HEK293 (cell line): Measurements from ENCODE around the gene KCNK7.
A peak's percentile ranks its signal among the peaks of the same experiment; 100 is the strongest.

ENCODE experiments used
- CTCF ChIA-PET: fragments of 350-600 bp; formaldehyde crosslinking; extraction: SDS; loops from one replicate; lab custom pipeline; 2021; ENCODE audit warnings: antibody characterized with exemption; lab: Yijun Ruan, JAX
- POLR2A ChIA-PET: fragments of 300-600 bp; formaldehyde crosslinking; extraction: SDS; loops from one replicate; lab custom pipeline; 2020; ENCODE audit warnings: antibody characterized with exemption, inconsistent platforms; lab: Yijun Ruan, JAX
- H3K27ac ChIP-seq: fragments of 200-500 bp; sonication (Bioruptor generic); 2 replicates; pipeline ENCODE4 v1.5.1; 2014; ENCODE audit warnings: low read depth, low read length, control low read depth, inconsistent platforms; ENCODE audit errors: extremely low read depth
- H3K36me3 ChIP-seq, 2 experiments: fragments of 200-500 bp in 1 of 2; sonication (Bioruptor generic) in 1 of 2; 1 replicate in 1 of 2; 2 replicates in 1 of 2; pipeline ENCODE4 v1.5.1; 2014 to 2017; ENCODE audit warnings: inconsistent platforms in 2 of 2, low read length in 2 of 2; ENCODE audit not compliant: control insufficient read depth in 2 of 2, insufficient read depth in 1 of 2
- H3K4me1 ChIP-seq: fragments of 200-500 bp; sonication (Bioruptor generic); 2 replicates; pipeline ENCODE4 v1.5.1; 2014; ENCODE audit warnings: mild to moderate bottlenecking, low read length, inconsistent platforms; ENCODE audit not compliant: control insufficient read depth, insufficient read depth
- H3K4me3 ChIP-seq: 2 replicates; pipeline ENCODE4 v1.5.1; 2011; ENCODE audit warnings: low read depth, mild to moderate bottlenecking, control low read depth, low read length, moderate library complexity
- H3K9me3 ChIP-seq: fragments of 200-500 bp; sonication (Bioruptor generic); 2 replicates; pipeline ENCODE4 v1.5.1; 2014; ENCODE audit warnings: low read depth, low read length, inconsistent platforms; ENCODE audit not compliant: control insufficient read depth, insufficient read depth
- KLF1 ChIP-seq: fragments of 450-650 bp; formaldehyde crosslinking; IDR thresholded peaks from 2 replicates; pipeline ENCODE4 v1.5.1; 2016; ENCODE audit warnings: missing biosample characterization, missing genetic modification characterization
- KLF7 ChIP-seq: fragments of 450-650 bp; formaldehyde crosslinking; IDR thresholded peaks from 2 replicates; pipeline ENCODE4 v1.5.1; 2016; ENCODE audit warnings: missing biosample characterization, missing genetic modification characterization, borderline replicate concordance
- KLF8 ChIP-seq: fragments of 450-650 bp; formaldehyde crosslinking; IDR thresholded peaks from 2 replicates; pipeline ENCODE4 v1.5.1; 2016; ENCODE audit warnings: missing biosample characterization, missing genetic modification characterization
- MEIS1 ChIP-seq: sonication (generic); formaldehyde crosslinking; IDR thresholded peaks from 2 replicates; pipeline ENCODE4 v1.8.1; 2022; ENCODE audit warnings: missing genetic modification reagents, mild to moderate bottlenecking, borderline replicate concordance
- OSR2 ChIP-seq: fragments of 450-650 bp; formaldehyde crosslinking; IDR thresholded peaks from 2 replicates; pipeline ENCODE4 v1.5.1; 2016; ENCODE audit warnings: missing biosample characterization, missing genetic modification characterization
- SCRT1 ChIP-seq: fragments of 450-650 bp; formaldehyde crosslinking; IDR thresholded peaks from 2 replicates; pipeline ENCODE4 v1.5.1; 2016; ENCODE audit warnings: missing biosample characterization, missing genetic modification characterization, borderline replicate concordance
- SCRT2 ChIP-seq: fragments of 450-650 bp; formaldehyde crosslinking; IDR thresholded peaks from 2 replicates; pipeline ENCODE4 v1.5.1; 2016; ENCODE audit warnings: missing biosample characterization, missing genetic modification characterization
- SP2 ChIP-seq: fragments of 450-650 bp; formaldehyde crosslinking; IDR thresholded peaks from 2 replicates; pipeline ENCODE4 v1.5.1; 2016; ENCODE audit warnings: missing biosample characterization, missing genetic modification characterization
- YY1 ChIP-seq: fragments of 450-650 bp; formaldehyde crosslinking; IDR thresholded peaks from 2 replicates; pipeline ENCODE4 v1.5.1; 2018; ENCODE audit warnings: missing biosample characterization, missing genetic modification characterization
- ZNF132 ChIP-seq: fragments of 450-650 bp; formaldehyde crosslinking; IDR thresholded peaks from 2 replicates; pipeline ENCODE4 v1.5.1; 2017; ENCODE audit warnings: missing biosample characterization, missing genetic modification characterization, borderline replicate concordance
- ZNF157 ChIP-seq: fragments of 450-650 bp; formaldehyde crosslinking; IDR thresholded peaks from 2 replicates; pipeline ENCODE4 v1.5.1; 2016; ENCODE audit warnings: missing biosample characterization, missing genetic modification characterization
- ZNF341 ChIP-seq: fragments of 450-650 bp; formaldehyde crosslinking; IDR thresholded peaks from 2 replicates; pipeline ENCODE4; 2016; ENCODE audit warnings: low read depth, missing biosample characterization, missing genetic modification characterization
- ZNF350 ChIP-seq: fragments of 450-650 bp; formaldehyde crosslinking; IDR thresholded peaks from 2 replicates; pipeline ENCODE4 v1.5.0; 2017; ENCODE audit warnings: missing biosample characterization, mild to moderate bottlenecking, missing genetic modification characterization
- ZNF366 ChIP-seq: fragments of 450-650 bp; formaldehyde crosslinking; conservative IDR thresholded peaks from 2 replicates; pipeline ENCODE4 v1.5.1; 2016; ENCODE audit warnings: missing biosample characterization, missing genetic modification characterization
- ZNF521 ChIP-seq: fragments of 450-650 bp; formaldehyde crosslinking; IDR thresholded peaks from 2 replicates; pipeline ENCODE4 v1.5.1; 2017; ENCODE audit warnings: missing biosample characterization, mild to moderate bottlenecking, missing genetic modification characterization
- ZNF549 ChIP-seq: fragments of 450-650 bp; IDR thresholded peaks from 2 replicates; pipeline ENCODE4 v1.5.1; 2018; ENCODE audit warnings: missing biosample characterization, missing genetic modification characterization, mild to moderate bottlenecking, inconsistent platforms, moderate library complexity
- ZNF623 ChIP-seq: fragments of 450-650 bp; formaldehyde crosslinking; IDR thresholded peaks from 2 replicates; pipeline ENCODE4 v1.5.1; 2016; ENCODE audit warnings: missing biosample characterization, missing genetic modification characterization
- ZNF664 ChIP-seq: fragments of 450-650 bp; formaldehyde crosslinking; IDR thresholded peaks from 2 replicates; pipeline ENCODE4 v1.5.1; 2016; ENCODE audit warnings: missing biosample characterization, missing genetic modification characterization
- ZNF830 ChIP-seq: fragments of 450-650 bp; IDR thresholded peaks from 2 replicates; pipeline ENCODE4 v1.5.0; 2018; ENCODE audit warnings: missing biosample characterization, missing genetic modification characterization, low read depth, mild to moderate bottlenecking, moderate library complexity
- TF ChIP-seq, protein P1 (sequence below): fragments of 450-650 bp; formaldehyde crosslinking; IDR thresholded peaks from 2 replicates; pipeline ENCODE4 v1.5.1; 2017; ENCODE audit warnings: missing biosample characterization, missing genetic modification characterization

KCNK7 gene

DNA sequence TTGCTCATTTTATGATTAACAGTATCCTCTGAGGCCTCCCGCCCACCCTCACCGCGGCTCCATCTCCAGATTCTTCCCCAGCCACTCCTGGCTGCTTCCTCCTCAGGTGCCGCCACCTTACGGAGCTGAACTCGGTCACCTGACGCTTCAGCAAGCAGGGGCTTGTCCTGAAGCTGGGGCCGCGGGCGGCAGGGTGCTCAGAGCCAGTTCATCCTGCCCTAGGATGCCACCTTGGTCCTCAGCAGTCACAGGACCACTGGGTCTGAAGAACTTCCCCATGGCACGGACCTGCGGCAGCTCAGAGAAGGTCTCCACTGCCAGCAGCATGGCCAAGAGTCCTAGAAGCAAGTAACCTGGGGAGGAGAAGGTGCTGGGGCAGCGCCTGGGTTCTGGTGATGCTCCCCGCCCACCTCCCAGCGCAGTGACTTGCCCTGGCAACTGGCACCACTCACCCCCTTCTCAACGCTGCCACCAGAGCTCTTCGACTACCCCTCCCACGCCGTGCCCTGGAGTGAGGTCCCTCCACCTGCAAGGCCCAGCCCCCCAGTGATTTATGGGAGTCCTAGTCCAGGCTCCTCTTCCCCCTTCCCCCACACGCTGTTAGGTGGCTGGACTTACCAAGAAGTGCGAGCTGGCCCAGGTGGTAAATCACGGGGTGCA is 2.6 kb downstream of the KCNK7 start:
- Histone ChIP-seq H3K4me3 (no peak overlapping the region), H3K36me3 (peaks cover 0 to 7% of the 10 kb centered on the region in 2 experiments; a peak in 1 of 3 replicates), H3K9me3 (no peaks in the 10 kb centered on the region), H3K4me1 (no peaks in the 10 kb centered on the region), H3K27ac (no peak overlapping the region)
- CTCF ChIA-PET: interaction anchor here (0.6 to 4.1 kb wide), 19 partner anchors 11 to 519 kb away, joined by 3 to 46 read pairs (median 6); partner anchors contain the start of genes EHBP1L1, FAM89B, MAP3K11 and PCNX3
- TF ChIP-seq ZNF350 (tag by site-specific recombination) (no peak), SCRT1 (tag by site-specific recombination) (0 out of 2 replicates have a peak, but pooled peaks have one; percentile 65), SCRT2 (tag by site-specific recombination) (peak; percentile 72), ZNF623 (no peak)
- POLR2A ChIA-PET: interaction anchor here (1.1 to 2.0 kb wide), 4 partner anchors 10 to 22 kb away, joined by 3 to 8 read pairs (median 6); partner anchors contain the start of genes FAM89B and PCNX3

DNA sequence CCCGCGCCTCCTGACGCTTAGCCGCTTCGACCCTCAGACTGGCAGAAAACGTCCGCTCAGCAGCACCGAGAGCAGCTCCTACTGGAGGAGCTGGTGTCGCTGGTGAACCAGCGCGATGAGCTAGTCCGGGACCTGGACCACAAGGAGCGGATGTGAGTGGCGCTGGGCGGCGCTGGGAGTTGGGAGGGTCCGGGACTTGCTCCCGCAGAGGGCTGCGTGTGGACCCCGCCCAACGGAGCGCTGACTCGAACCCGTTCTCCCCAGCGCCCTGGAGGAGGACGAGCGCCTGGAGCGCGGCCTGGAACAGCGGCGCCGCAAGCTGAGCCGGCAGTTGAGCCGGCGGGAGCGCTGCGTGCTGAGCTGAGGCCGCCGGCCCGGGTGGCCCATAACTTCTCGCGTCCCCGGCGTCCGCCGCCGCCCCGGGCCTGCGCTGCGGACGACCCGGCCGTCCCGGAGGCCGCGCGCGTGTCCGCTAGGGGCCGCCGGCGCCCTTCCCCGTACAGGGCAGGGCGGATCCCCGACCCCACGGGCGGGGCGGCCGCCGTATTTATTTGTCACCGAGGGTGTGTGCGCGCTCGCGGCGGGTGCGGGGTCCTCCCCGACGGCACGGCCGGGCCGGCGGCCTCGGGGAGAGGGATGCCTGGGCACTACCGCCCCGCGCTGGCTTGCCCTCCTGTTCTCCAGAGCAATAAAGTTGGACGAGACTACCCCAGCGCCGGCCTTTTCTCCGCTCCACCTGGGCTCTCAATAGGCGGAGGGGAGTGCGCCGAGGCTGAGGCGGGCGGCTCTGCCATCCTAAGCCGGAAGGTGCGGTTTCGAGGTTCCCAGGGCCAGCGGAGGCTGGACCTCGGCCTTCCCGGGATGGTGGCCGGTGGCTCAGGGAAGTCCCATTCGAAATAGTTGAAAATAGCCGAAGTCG is 3.4 kb downstream of the KCNK7 start:
- CTCF ChIA-PET: interaction anchor here (0.6 to 4.1 kb wide), 13 partner anchors 10 to 325 kb away, joined by 3 to 46 read pairs (median 6); partner anchors contain the start of genes FAM89B, MAP3K11, PCNX3 and SCYL1
- POLR2A ChIA-PET: interaction anchor here (0.6 to 2.0 kb wide), 8 partner anchors 8 to 654 kb away, joined by 3 to 8 read pairs (median 4); partner anchors contain the start of genes FAM89B and PCNX3
- TF ChIP-seq ZNF132 (tag by site-specific recombination): no peak
- no peak for TF ChIP-seq ZNF366 (tag by site-specific recombination)
- no peak for TF ChIP-seq ZNF157 (tag by site-specific recombination)
- TF ChIP-seq ZNF549 (tag by site-specific recombination): no peak
- TF ChIP-seq, protein P1, sequence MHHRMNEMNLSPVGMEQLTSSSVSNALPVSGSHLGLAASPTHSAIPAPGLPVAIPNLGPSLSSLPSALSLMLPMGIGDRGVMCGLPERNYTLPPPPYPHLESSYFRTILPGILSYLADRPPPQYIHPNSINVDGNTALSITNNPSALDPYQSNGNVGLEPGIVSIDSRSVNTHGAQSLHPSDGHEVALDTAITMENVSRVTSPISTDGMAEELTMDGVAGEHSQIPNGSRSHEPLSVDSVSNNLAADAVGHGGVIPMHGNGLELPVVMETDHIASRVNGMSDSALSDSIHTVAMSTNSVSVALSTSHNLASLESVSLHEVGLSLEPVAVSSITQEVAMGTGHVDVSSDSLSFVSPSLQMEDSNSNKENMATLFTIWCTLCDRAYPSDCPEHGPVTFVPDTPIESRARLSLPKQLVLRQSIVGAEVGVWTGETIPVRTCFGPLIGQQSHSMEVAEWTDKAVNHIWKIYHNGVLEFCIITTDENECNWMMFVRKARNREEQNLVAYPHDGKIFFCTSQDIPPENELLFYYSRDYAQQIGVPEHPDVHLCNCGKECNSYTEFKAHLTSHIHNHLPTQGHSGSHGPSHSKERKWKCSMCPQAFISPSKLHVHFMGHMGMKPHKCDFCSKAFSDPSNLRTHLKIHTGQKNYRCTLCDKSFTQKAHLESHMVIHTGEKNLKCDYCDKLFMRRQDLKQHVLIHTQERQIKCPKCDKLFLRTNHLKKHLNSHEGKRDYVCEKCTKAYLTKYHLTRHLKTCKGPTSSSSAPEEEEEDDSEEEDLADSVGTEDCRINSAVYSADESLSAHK (tag by site-specific recombination): peak; percentile 60
- no peak for TF ChIP-seq ZNF830 (tag by site-specific recombination)
- no peak for TF ChIP-seq YY1 (tag by site-specific recombination)
- no peak for TF ChIP-seq KLF7 (tag by site-specific recombination)
- no peak for TF ChIP-seq ZNF521 (tag by site-specific recombination)
- no peak for TF ChIP-seq ZNF623
- no peak for TF ChIP-seq OSR2 (tag by site-specific recombination)
- TF ChIP-seq SP2: peak; percentile 43
- TF ChIP-seq KLF1 (tag by site-specific recombination): peak; percentile 82; the same call in 1 of the 2 replicates
- 0 out of 2 replicates have a peak, but pooled peaks have one; percentile 13 for TF ChIP-seq ZNF341
- no peaks in the 10 kb centered on the region for H3K4me1 ChIP-seq
- no peaks in the 10 kb centered on the region for H3K9me3 ChIP-seq
- H3K36me3 ChIP-seq: no peaks in the 10 kb centered on the region
- no peak overlapping the region for H3K27ac ChIP-seq
- no peak overlapping the region for H3K4me3 ChIP-seq

DNA sequence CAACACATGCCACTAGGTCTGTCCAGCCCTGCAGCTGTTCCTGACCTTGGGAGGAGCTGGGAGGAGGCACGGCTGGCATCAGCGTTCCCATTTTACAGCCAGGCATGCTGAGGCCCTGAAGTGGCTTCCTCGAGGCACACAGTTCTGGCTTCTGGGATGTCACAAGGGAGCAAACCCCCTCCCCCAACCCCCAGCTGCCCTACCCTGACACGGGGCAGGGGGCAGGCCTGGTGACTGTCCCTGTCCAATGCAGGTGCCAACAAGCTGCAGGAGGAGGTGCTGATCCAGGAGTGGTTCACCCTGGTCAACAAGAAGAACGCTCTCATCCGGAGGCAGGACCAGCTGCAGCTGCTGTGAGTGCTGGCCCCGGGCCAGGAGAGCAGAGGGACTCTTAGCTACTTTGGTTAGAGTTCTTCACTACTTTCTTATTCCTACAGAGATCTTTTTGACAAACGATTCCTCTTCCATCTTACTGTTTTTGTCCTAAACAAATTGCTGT is 5.3 kb downstream of the KCNK7 start:
- TF ChIP-seq MEIS1 (CRISPR knock-in tag) (no peak), ZNF664 (tag by site-specific recombination) (no peak), KLF8 (tag by site-specific recombination) (peak; percentile 23; the same call in 1 of the 2 replicates)
- Histone ChIP-seq H3K9me3 (no peaks in the 10 kb centered on the region), H3K36me3 (no peaks in the 10 kb centered on the region), H3K27ac (no peak overlapping the region), H3K4me3 (no peak overlapping the region), H3K4me1 (no peaks in the 10 kb centered on the region)
- POLR2A ChIA-PET: no interaction called here
- CTCF ChIA-PET: interaction anchor here (0.9 to 4.4 kb wide), 6 partner anchors 13 to 49 kb away, joined by 4 to 28 read pairs (median 5); partner anchors contain the start of genes EHBP1L1 and PCNX3
